HL-60/S4 treated with retinoic acid at 250 ng/mL for 4 days and 3 days (cell line): Measurements from ENCODE around the gene HDAC4.

Source experiments
- in situ Hi-C: fragments of 300-500 bp; cut with MboI; formaldehyde crosslinking; loops from 2 replicates; pipeline ENCODE4 v1.7.0; 2022; ENCODE audit warnings: low sequenced_read_pairs

Gene HDAC4

GRCh38 chr2:239136762-239137161 is 264.1 kb downstream of the HDAC4 start:
- in situ Hi-C loops, result no loop called here

GRCh38 chr2:239136203-239136602 is 264.6 kb downstream of the HDAC4 start:
- in situ Hi-C loops, result no loop called here

DNA sequence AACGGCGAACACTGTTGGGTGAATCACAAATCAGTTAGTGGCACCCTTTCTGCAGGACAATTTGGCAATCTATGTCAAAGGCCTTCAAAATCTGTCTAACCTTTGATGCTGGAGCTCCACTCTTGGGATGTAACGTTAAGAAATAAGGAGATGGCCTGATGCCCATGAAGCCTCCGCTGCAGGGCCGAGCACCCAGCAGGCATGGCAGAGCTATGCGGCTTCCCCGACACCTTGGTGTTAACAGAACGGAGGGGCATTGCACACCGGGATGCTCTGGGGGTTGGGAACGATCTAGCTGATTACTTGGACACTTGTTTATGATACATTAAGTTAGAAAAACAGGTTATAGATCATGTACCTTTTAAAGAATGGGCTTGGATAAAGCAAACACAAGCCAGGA is 265.3 kb downstream of the HDAC4 start:
- in situ Hi-C loops, result no loop called here

- in situ Hi-C loops, result no loop called here
Measured at GRCh38 chr2:239133945-239134570, 266.8 kb downstream of the HDAC4 start.

- in situ Hi-C loops, result no loop called here
Measured at GRCh38 chr2:239132786-239133185, 268.0 kb downstream of the HDAC4 start.

GRCh38 chr2:239132156-239132709 is 268.6 kb downstream of the HDAC4 start:
- in situ Hi-C loops, result no loop called here

DNA sequence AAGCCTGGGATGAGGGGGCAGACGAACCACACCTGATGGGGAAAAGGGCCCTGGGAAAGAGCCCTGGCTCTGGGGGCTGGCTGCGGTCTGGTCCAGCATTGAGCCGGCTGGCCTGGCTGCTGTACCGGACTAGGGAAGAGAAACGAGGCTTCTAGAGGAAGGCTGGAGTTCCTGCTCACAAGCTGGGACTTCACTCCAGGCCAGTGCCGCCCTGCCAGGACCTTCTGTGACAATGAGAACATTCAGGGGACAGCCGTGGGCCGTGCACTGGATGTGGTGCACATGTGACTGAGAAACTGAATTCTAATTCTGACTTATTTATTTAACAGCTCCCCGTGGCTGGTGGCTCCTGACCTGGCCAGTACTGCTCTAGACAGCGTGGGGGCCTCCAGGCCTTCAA is 269.3 kb downstream of the HDAC4 start:
- in situ Hi-C loops, result no loop called here

GRCh38 chr2:239130786-239131325 is 270.0 kb downstream of the HDAC4 start:
- in situ Hi-C loops, result no loop called here

DNA sequence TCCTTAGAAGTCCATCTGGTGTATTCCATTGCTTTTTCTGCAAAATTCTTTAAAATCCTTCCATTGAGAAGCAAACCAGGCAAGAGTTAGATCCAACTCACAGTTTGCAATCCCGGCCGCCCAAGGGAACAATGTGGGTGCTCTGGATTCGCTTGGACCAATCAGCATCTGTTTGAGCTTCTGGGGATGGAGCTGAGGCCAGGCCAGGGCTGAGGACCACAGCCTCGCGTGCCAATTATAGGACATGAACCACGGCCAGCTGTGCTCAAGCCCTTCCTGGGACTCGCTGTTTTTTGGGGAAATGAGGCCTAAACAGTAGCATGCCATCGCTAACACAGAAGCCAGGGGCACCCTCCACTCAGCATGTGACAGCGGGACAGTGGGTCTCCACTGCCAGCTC is 270.8 kb downstream of the HDAC4 start:
- in situ Hi-C loops, result no loop called here

DNA sequence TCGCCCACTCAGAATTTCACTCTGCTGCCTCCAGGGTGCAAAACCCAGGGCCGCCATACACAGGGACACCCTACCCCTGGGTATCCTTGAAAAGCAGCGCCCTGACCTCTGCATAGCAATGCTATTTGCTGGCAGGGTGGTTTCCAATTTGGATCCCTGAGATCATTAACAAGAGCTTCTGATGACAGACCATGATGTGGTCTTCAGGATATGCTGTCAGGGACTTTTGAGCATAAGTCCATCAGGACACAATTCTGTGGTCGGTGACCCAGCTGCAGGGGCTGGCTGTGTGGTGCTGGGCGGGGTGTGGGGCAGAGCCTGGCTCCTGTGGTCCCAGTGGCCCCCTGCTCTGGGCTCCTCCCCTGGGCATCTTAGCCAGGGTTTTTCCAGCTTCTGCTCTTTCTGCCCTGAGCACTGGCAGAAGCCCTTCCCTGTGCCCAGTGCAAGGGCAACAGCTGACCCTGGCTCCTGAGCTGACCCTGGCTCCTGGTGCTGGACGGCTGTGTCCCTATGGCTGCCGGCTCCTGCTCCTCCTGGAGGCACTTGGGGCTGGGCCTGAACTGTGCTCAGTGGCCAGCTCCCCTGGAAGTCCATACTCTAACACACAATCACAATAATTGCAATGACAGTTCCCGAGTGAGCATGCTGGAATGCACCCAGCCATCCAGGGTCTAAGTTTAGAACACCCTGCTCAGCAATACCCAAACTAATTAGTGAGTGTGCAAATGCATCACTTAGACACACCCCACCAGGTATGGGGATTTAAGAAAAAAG is 271.5 kb downstream of the HDAC4 start:
- in situ Hi-C loops, result no loop called here

DNA sequence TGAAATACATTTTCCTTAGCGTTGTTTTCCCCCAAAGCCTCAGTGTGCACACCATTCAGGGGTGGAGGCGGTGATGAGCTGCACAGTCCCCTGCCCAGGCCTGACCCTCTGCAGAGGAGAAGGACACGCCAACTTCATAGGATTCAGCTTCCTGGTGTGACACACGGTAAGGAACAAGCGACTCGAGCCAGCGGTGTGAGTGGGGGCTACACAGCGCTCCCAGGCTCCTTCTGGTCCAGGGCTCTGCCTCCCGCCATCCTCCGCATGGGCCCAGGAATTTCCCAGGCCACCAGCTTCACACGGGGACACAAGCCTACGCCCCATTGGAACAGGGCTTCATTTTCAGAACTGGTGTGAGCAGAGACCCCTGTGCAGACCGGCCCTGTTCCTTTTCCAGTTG is 272.1 kb downstream of the HDAC4 start:
- in situ Hi-C loops, result no loop called here

- in situ Hi-C loops, result no loop called here
Measured at GRCh38 chr2:239127513-239127912, 273.3 kb downstream of the HDAC4 start.

- in situ Hi-C loops, result no loop called here
Measured at GRCh38 chr2:239125726-239126675, 274.8 kb downstream of the HDAC4 start.

DNA sequence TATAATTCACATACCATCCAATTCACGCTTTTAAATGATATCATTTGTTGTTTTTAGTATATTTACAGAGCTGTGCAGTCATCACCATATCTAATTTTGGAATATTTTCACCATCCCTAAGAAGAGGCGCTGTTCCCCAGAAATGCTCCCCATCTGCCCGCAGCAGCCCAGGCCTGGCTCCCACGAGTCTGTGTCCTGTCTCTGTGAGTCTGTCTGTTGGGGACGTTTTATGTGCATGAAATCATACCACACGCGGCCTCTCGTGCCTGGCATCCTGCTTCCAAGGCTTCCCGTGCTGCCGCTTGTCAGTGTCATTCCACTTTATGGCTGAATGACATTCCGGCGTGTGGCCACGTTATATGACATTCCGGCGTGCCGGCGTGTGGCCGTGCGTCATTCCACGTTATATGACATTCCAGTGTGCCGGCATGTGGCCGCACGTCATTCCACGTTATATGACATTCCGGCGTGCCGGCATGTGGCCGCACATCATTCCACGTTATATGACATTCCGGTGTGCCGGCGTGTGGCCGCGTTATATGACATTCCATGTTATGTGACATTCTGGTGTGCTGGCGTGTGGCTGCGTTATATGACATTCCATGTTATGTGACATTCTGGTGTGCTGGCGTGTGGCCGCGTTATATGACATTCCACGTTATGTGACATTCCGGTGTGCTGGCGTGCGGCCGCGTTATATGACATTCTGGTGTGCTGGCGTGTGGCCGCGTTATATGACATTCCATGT is 276.5 kb downstream of the HDAC4 start:
- in situ Hi-C loops, result no loop called here

DNA sequence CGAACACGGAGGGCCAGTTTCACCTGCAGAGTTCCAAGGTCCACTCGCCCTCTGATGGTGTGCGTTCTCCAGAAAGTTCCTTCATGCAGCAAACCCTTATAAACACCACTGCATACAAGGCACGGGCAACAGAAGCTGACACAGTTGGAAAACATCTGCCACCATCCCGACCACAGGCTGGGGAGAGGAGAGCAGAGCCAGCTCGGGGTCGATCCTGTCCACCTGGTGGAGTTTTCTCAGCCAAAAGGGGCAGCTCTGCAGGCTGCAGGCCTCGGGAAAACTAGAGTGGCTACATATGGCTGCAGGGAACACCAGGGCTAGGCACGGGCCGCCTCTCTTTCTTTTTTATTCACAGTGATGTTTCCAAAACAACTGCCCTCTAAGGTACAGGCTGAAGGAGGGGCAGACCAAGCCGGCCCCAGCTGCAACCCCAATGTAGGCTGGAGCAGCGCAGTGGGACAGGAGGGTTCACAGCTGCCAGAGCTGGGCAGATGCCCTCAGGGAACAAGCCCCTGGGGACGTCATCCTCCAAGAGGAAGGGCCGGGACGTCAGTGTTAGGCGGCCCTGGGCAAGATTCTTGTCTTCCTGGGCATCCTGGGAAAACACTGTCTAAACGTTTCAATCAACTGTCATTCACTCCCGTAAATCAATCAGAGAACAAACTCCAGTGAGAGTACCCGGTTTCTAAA is 278.3 kb downstream of the HDAC4 start:
- in situ Hi-C loops, result no loop called here

DNA sequence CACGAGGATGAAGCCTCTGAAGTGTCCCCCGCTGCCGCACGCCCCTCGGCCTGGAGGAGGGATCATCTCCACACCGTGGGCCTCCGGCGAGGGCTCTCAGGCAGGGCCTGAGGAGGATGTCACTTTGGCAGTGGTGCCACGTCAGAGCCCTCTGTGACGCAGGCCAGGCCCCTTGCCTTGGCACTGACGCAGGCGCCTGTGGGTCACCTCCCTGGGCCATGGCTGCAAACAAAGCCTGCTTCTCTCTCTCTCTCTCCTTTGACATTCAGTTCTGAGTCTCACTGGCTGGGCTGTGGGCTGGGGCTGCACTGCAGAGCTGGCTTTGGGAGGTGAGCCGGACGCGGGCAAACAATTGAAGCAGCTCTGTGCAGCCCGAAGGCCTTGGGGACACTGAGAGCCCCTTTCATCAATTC is 279.2 kb downstream of the HDAC4 start:
- in situ Hi-C loops, result no loop called here

DNA sequence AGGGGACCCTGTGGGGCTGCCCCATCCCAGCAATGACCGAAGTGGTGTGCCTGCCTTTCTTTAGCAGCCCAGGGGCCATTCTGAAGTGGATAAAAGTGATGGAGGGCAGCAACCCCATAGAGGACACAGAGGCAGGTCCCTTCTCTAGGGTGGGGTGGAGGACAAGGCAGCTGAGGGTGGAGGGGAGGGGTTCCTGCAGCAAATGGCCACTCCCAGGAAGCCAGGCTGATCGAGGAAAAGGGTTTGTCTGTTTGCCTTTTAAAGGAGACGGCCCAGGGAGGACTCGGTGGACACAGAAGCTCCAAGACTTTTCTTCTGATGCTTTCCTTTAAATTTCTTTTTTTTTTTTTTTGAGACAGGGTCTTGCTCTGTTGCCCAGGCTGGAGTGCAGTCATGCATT is 280.2 kb downstream of the HDAC4 start:
- in situ Hi-C loops, result no loop called here

- in situ Hi-C loops, result no loop called here
Measured at GRCh38 chr2:239119346-239120126, 281.3 kb downstream of the HDAC4 start.

GRCh38 chr2:239118675-239119211 is 282.1 kb downstream of the HDAC4 start:
- in situ Hi-C loops, result no loop called here
